Common myeloid progenitor, CD34-positive (primary cell): Measurements from ENCODE around the gene LGALS16. TPM values are rescaled to one million over a fixed set of nuclear protein-coding genes. Genes with fewer than 3 reads are reported as not detected.
"Not testable (repeated sequence)": the region's sequence is repeated elsewhere in the genome, so short reads cannot be mapped to it uniquely, and the experiment has no call there.

Source experiments
- CTCF ChIA-PET: fragments of 350-600 bp; sonication (Branson Sonifier 250); formaldehyde crosslinking; loops from one replicate; lab custom pipeline; 2021; ENCODE audit warnings: antibody characterized with exemption; lab: Charles Lee
- POLR2A ChIA-PET: fragments of 350-600 bp; sonication (Branson Sonifier 250); formaldehyde crosslinking; loops from one replicate; lab custom pipeline; 2021; ENCODE audit warnings: antibody characterized with exemption; lab: Charles Lee
- DNase-seq, 3 donors: peaks; one replicate each; pipeline versions ENCODE4 v3.0.0 to v3.0.0-alpha.2; 2013
- H3K27ac ChIP-seq, 2 experiments: 1 replicate in 1 of 2; 2 replicates in 1 of 2; pipeline ENCODE4 v1.7.0; 2013; ENCODE audit warnings: inconsistent platforms in 2 of 2, low read length in 2 of 2, mild to moderate bottlenecking in 2 of 2, low read depth in 1 of 2, moderate library complexity in 1 of 2; ENCODE audit not compliant: severe bottlenecking in 2 of 2, insufficient read depth in 1 of 2, poor library complexity in 1 of 2
- H3K27me3 ChIP-seq, 5 experiments: replicated peaks in 2 of 5; 1 replicate in 3 of 5; 2 replicates in 2 of 5; pipeline versions ENCODE4 v1.6.1 to v1.7.0; 2013; ENCODE audit warnings: low read length in 4 of 5, mild to moderate bottlenecking in 2 of 5, moderate library complexity in 2 of 5, inconsistent platforms in 1 of 5; ENCODE audit not compliant: insufficient read depth in 5 of 5, control insufficient read depth in 4 of 5
- H3K36me3 ChIP-seq, 4 experiments: 1 replicate in 2 of 4; 2 replicates in 2 of 4; pipeline versions ENCODE4 v1.6.1 to v1.7.0; 2013; ENCODE audit warnings: low read length in 3 of 4, control low read depth in 1 of 4, mild to moderate bottlenecking in 1 of 4; ENCODE audit not compliant: control insufficient read depth in 4 of 4, insufficient read depth in 4 of 4
- H3K4me1 ChIP-seq, 4 experiments: 1 replicate in 3 of 4; 2 replicates in 1 of 4; pipeline versions ENCODE4 v1.6.1 to v1.7.1; 2013; ENCODE audit warnings: low read length in 3 of 4, mild to moderate bottlenecking in 3 of 4, control low read depth in 1 of 4, inconsistent platforms in 1 of 4, moderate library complexity in 1 of 4; ENCODE audit not compliant: control insufficient read depth in 4 of 4, insufficient read depth in 4 of 4; ENCODE audit errors: control extremely low read depth in 1 of 4
- H3K4me3 ChIP-seq, 7 experiments: 1 replicate in 4 of 7; 2 replicates in 3 of 7; pipeline versions ENCODE4 v1.5.1 to v1.7.0; 2013; ENCODE audit warnings: mild to moderate bottlenecking in 7 of 7, low read length in 6 of 7, moderate library complexity in 6 of 7, inconsistent platforms in 2 of 7, low read depth in 2 of 7, control low read depth in 1 of 7; ENCODE audit not compliant: insufficient read depth in 4 of 7, control insufficient read depth in 1 of 7; ENCODE audit errors: extremely low read depth in 1 of 7
- H3K9me3 ChIP-seq, 5 experiments: 1 replicate in 4 of 5; 2 replicates in 1 of 5; pipeline versions ENCODE4 v1.6.1 to v1.7.1; 2013; ENCODE audit warnings: low read length in 4 of 5, mild to moderate bottlenecking in 2 of 5, inconsistent platforms in 1 of 5, low read depth in 1 of 5, moderate library complexity in 1 of 5; ENCODE audit not compliant: control insufficient read depth in 4 of 5, insufficient read depth in 2 of 5; ENCODE audit errors: control extremely low read depth in 1 of 5
- WGBS: methylation state at CpG from one replicate; pipeline ENCODE4 v1.1.5; 2013; ENCODE audit not compliant: insufficient coverage; 5-methylcytosine and 5-hydroxymethylcytosine counted together
- polyA plus RNA-seq: library from polyadenylated mRNA; unstranded; fragments of 120-200 nt; gene quantifications from one replicate; pipeline ENCODE4 v1.2.1, GENCODE V29; 2013

Gene LGALS16, protein sequence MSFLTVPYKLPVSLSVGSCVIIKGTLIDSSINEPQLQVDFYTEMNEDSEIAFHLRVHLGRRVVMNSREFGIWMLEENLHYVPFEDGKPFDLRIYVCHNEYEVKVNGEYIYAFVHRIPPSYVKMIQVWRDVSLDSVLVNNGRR
- polyA plus RNA-seq, result not detected

GRCh38 chr19:39655613-39656012 is at the start of gene LGALS16:
Gene LGALS16 (plus strand): TSS chr19:39655913. CDS start chr19:39655962, 49 bp downstream.
- ChIA-PET POLR2A (no interaction called here), CTCF (no interaction called here)
- Histone ChIP-seq H3K27ac (no peak within 1 kb of the TSS), H3K36me3 (no peaks in the 10 kb centered on the region), H3K4me1 (no peaks in the 10 kb centered on the region), H3K4me3 (no peak within 1 kb of the TSS), H3K9me3 (no peaks in the 10 kb centered on the region), H3K27me3 (peaks cover 0 to 25% (median 4%) of the 10 kb centered on the region in 5 experiments)
- WGBS, result 80% methylated on average over 1 of the region's 3 CpGs
- DNase-seq, result no peak

GRCh38 chr19:39607021-39607420 is 48.7 kb upstream of the LGALS16 start:
- WGBS, result 96% methylated on average over 4 of the region's 9 CpGs
- ChIA-PET CTCF (no interaction called here), POLR2A (no interaction called here)
- H3K9me3 ChIP-seq, result no peaks in the 10 kb centered on the region
- H3K4me1 ChIP-seq, result no peaks in the 10 kb centered on the region
- peaks cover 0 to 8% (median 3%) of the 10 kb centered on the region in 5 experiments for H3K27me3 ChIP-seq
- no peaks in the 10 kb centered on the region for H3K36me3 ChIP-seq
- H3K27ac ChIP-seq, result no peak overlapping the region
- no peak overlapping the region for H3K4me3 ChIP-seq
- DNase-seq, result no peak

GRCh38 chr19:39607561-39607960 is 48.2 kb upstream of the LGALS16 start:
- 53% methylated on average over 3 of the region's 6 CpGs for WGBS
- no peak overlapping the region for H3K27ac ChIP-seq
- no peak for DNase-seq
- ChIA-PET POLR2A (no interaction called here), CTCF (no interaction called here)
- no peak overlapping the region for H3K4me3 ChIP-seq
- H3K4me1 ChIP-seq, result no peaks in the 10 kb centered on the region
- H3K27me3 ChIP-seq, result peaks cover 0 to 8% (median 2%) of the 10 kb centered on the region in 5 experiments
- no peaks in the 10 kb centered on the region for H3K9me3 ChIP-seq
- H3K36me3 ChIP-seq, result no peaks in the 10 kb centered on the region

DNA sequence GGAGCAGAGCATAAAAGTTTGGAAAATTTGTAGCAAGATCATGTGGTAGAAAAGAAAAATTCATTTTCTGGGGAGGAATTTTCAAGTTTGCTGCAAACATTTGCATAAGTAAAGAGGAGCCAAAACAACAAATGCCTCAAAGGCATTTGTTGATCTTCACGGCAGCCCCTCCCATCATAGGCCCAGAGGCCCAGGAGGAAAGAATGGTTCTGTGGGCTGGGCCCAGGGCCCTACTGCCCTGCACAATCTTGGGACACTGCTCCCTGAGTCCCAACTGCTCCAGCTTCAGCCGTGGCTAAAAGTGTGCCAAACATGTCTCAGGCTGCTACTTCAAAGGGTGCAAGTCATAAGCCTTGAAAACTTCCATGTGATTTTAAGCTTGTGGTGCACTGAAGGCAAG is 42.1 kb upstream of the LGALS16 start:
- WGBS, result 70% methylated on average over 2 of the region's 2 CpGs
- no peak for DNase-seq
- ChIA-PET POLR2A (no interaction called here), CTCF (no interaction called here)
- Histone ChIP-seq H3K9me3 (peaks cover 0 to 6% (median 0%) of the 10 kb centered on the region in 5 experiments), H3K27ac (no peak overlapping the region), H3K4me3 (no peak overlapping the region), H3K4me1 (no peaks in the 10 kb centered on the region), H3K36me3 (no peaks in the 10 kb centered on the region), H3K27me3 (peaks cover 0 to 8% (median 0%) of the 10 kb centered on the region in 5 experiments)

GRCh38 chr19:39617745-39618144 is 38.0 kb upstream of the LGALS16 start:
- no peaks in the 10 kb centered on the region for H3K36me3 ChIP-seq
- POLR2A ChIA-PET, result no interaction called here

DNA sequence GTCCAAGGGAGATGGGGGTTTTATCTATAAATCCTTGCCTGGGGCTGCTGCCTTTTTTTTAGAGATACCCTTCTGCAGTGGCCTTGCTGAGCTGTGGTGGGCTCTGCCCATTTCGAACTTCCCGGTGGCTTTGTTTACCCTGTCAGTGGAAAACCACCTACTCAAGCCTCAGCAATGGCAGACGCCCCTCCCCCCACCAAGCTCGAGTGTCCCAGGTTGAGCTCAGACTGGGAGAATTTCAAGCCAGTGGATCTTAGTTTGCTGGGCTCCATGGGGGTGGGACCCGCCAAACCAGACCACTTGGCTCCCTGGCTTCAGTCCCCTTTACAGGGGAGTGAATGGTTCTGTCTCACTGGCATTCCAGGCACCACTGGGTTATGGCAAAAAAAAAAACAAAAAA is 31.8 kb upstream of the LGALS16 start:
- Histone ChIP-seq H3K27me3 (peaks cover 0 to 20% (median 3%) of the 10 kb centered on the region in 5 experiments), H3K4me3 (no peak overlapping the region), H3K27ac (no peak overlapping the region), H3K36me3 (no peaks in the 10 kb centered on the region), H3K9me3 (no peaks in the 10 kb centered on the region), H3K4me1 (no peaks in the 10 kb centered on the region)
- ChIA-PET CTCF (no interaction called here), POLR2A (no interaction called here)
- WGBS, result 27% methylated on average over 5 of the region's 5 CpGs
- DNase-seq, result no peak

More at GRCh38 chr19:39617745-39618144, 38.0 kb upstream of the LGALS16 start:
- no peak for DNase-seq
- H3K9me3 ChIP-seq, result peaks cover 0 to 6% (median 0%) of the 10 kb centered on the region in 5 experiments
- no peak overlapping the region for H3K4me3 ChIP-seq
- peaks cover 0 to 6% (median 0%) of the 10 kb centered on the region in 5 experiments for H3K27me3 ChIP-seq
- CTCF ChIA-PET, result no interaction called here
- no peak overlapping the region for H3K27ac ChIP-seq
- 60% methylated on average over 1 of the region's 1 CpG for WGBS
- no peaks in the 10 kb centered on the region for H3K4me1 ChIP-seq

DNA sequence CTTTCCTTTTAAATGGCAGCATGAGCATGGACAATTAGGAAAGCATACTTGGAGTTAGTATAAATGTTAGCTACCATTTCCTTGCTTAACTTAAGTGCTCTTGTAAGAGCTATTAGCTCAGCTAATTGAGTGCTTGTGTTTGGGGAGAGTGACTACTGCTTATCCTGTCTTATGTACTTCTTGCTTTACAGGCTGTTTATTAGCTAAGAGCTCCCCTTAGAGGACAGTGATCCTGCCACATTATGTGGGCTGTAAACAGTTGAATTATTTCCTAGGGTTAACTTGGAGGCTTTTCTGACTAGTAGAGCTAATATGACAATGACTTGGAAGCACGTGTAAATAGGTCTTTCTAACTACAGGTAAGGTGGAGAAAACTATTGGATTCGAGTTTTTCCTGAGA is 28.1 kb upstream of the LGALS16 start:
- H3K9me3 ChIP-seq, H3K4me3 ChIP-seq, CTCF ChIA-PET, H3K36me3 ChIP-seq, H3K4me1 ChIP-seq, DNase-seq, POLR2A ChIA-PET, H3K27ac ChIP-seq: not testable (repeated sequence)
- H3K27me3 ChIP-seq, result peaks cover 0 to 25% (median 4%) of the 10 kb centered on the region in 5 experiments
- no CpG with 5 or more reads among the region's 2 CpGs for WGBS
